HepG2 (cell line): ENCODE measurements around the gene LRRC17. TPM values are rescaled to one million over a fixed set of nuclear protein-coding genes. Genes with fewer than 3 reads are reported as not detected.

Experiments
- ETV5 ChIP-seq: IDR thresholded peaks from 2 replicates; pipeline ENCODE4 v1.6.1; 2018; ENCODE audit warnings: missing biosample characterization, missing genetic modification reagents, inconsistent platforms, borderline replicate concordance
- GFI1 ChIP-seq: sonication (generic); formaldehyde crosslinking; IDR thresholded peaks from 2 replicates; pipeline ENCODE4 v1.5.0; 2020; ENCODE audit warnings: missing genetic modification reagents, mild to moderate bottlenecking, borderline replicate concordance
- KLF12 ChIP-seq: sonication (generic); formaldehyde crosslinking; IDR thresholded peaks from 2 replicates; pipeline ENCODE4 v1.4.0; 2020; ENCODE audit warnings: missing genetic modification reagents, borderline replicate concordance
- MIER3 ChIP-seq: IDR thresholded peaks from 2 replicates; pipeline ENCODE4 v1.6.1; 2016; ENCODE audit warnings: missing compliant biosample characterization, borderline replicate concordance
- MTA3 ChIP-seq: sonication (generic); formaldehyde crosslinking; IDR thresholded peaks from 2 replicates; pipeline ENCODE4 v1.4.0; 2020; ENCODE audit warnings: missing genetic modification reagents
- ONECUT2 ChIP-seq: sonication (generic); formaldehyde crosslinking; IDR thresholded peaks from 2 replicates; pipeline ENCODE4 v1.4.0; 2020; ENCODE audit warnings: missing genetic modification reagents
- RBAK ChIP-seq: sonication (generic); formaldehyde crosslinking; IDR thresholded peaks from 2 replicates; pipeline ENCODE4 v1.5.1; 2020; ENCODE audit warnings: mild to moderate bottlenecking, missing genetic modification reagents
- SATB2 ChIP-seq: sonication (generic); formaldehyde crosslinking; IDR thresholded peaks from 2 replicates; pipeline ENCODE4 v1.5.0; 2020; ENCODE audit warnings: missing genetic modification reagents
- SOX6 ChIP-seq, 2 experiments: fragments of 450-650 bp in 1 of 2; sonication (generic) in 1 of 2; formaldehyde crosslinking in 1 of 2; IDR thresholded peaks; 2 replicates each; pipeline versions ENCODE4 v1.4.0 to v1.6.1; 2017 to 2020; ENCODE audit warnings: antibody characterized with exemption in 1 of 2, mild to moderate bottlenecking in 1 of 2, missing genetic modification reagents in 1 of 2
- SSRP1 ChIP-seq: IDR thresholded peaks from 2 replicates; pipeline ENCODE4 v1.6.1; 2016; ENCODE audit warnings: control low read depth
- ZNF121 ChIP-seq: sonication (generic); formaldehyde crosslinking; IDR thresholded peaks from 2 replicates; pipeline ENCODE4 v1.5.0; 2020; ENCODE audit warnings: mild to moderate bottlenecking, missing genetic modification reagents
- ZNF235 ChIP-seq: sonication (generic); formaldehyde crosslinking; IDR thresholded peaks from 2 replicates; pipeline ENCODE4 v1.8.1; 2023; ENCODE audit warnings: mild to moderate bottlenecking, missing genetic modification reagents, borderline replicate concordance
- ZNF30 ChIP-seq: sonication (generic); formaldehyde crosslinking; IDR thresholded peaks from 2 replicates; pipeline ENCODE4 v1.5.0; 2020; ENCODE audit warnings: mild to moderate bottlenecking, missing genetic modification reagents
- ZNF496 ChIP-seq: sonication (generic); formaldehyde crosslinking; IDR thresholded peaks from 2 replicates; pipeline ENCODE4 v1.8.1; 2023; ENCODE audit warnings: mild to moderate bottlenecking, moderate library complexity, missing genetic modification reagents; ENCODE audit not compliant: insufficient replicate concordance
- ZNF570 ChIP-seq: sonication (generic); formaldehyde crosslinking; IDR thresholded peaks from 2 replicates; pipeline ENCODE4 v1.4.0; 2020; ENCODE audit warnings: mild to moderate bottlenecking, missing genetic modification reagents, borderline replicate concordance
- ZNF615 ChIP-seq: sonication (generic); formaldehyde crosslinking; IDR thresholded peaks from 2 replicates; pipeline ENCODE4 v1.5.0; 2020; ENCODE audit warnings: mild to moderate bottlenecking, missing genetic modification reagents, borderline replicate concordance
- ZNF652 ChIP-seq: IDR thresholded peaks from 2 replicates; pipeline ENCODE4 v1.6.1; 2016; ENCODE audit warnings: low read depth, borderline replicate concordance
- ZNF788 ChIP-seq: sonication (generic); formaldehyde crosslinking; IDR thresholded peaks from 2 replicates; pipeline ENCODE4 v1.5.0; 2020; ENCODE audit warnings: mild to moderate bottlenecking, missing genetic modification reagents, borderline replicate concordance
- ZNF879 ChIP-seq: sonication (generic); formaldehyde crosslinking; IDR thresholded peaks from 2 replicates; pipeline ENCODE4 v1.8.1; 2023; ENCODE audit warnings: missing genetic modification reagents
- polyA plus RNA-seq, 8 experiments: library from polyadenylated mRNA; depleted of rRNA in 3 of 8; stranded (reverse) in 7 of 8; unstranded in 1 of 8; fragments of >200 nt; fragmentation: Illumina TruSeq in 4 of 8; extraction: Trizol in 4 of 8; gene quantifications; 2 replicates each; pipeline versions ENCODE4 v1.2.1 to v1.2.3, GENCODE V29; 2011 to 2016; ENCODE audit warnings: low read depth in 4 of 8, missing spikeins in 1 of 8, mixed read lengths in 1 of 8; ENCODE audit not compliant: insufficient read depth in 1 of 8
- total RNA-seq, 5 experiments: library from RNA; depleted of rRNA; stranded (reverse); fragments of >200 nt; fragmentation: Illumina TruSeq; extraction: Trizol; gene quantifications; 2 replicates each; pipeline ENCODE4 v1.2.3, GENCODE V29; 2016; ENCODE audit warnings: low read depth in 1 of 5
- TF ChIP-seq, protein P1 (sequence below): sonication (generic); formaldehyde crosslinking; IDR thresholded peaks from 2 replicates; pipeline ENCODE4 v1.9.0; 2021; ENCODE audit warnings: mild to moderate bottlenecking, missing genetic modification reagents
- TF ChIP-seq, protein P2 (sequence below): sonication (generic); formaldehyde crosslinking; IDR thresholded peaks from 2 replicates; pipeline ENCODE4 v1.8.1; 2023; ENCODE audit warnings: mild to moderate bottlenecking, missing genetic modification reagents
- TF ChIP-seq, protein P3 (sequence below): sonication (generic); formaldehyde crosslinking; IDR thresholded peaks from 2 replicates; pipeline ENCODE4 v1.4.0; 2020; ENCODE audit warnings: missing genetic modification reagents, borderline replicate concordance

LRRC17 gene
- total and polyA plus RNA-seq, 2 of the 13 experiments (the other 11 are each of a cell fraction or from before 2014, with no cell fraction given), result 0.20 to 0.66 TPM

DNA sequence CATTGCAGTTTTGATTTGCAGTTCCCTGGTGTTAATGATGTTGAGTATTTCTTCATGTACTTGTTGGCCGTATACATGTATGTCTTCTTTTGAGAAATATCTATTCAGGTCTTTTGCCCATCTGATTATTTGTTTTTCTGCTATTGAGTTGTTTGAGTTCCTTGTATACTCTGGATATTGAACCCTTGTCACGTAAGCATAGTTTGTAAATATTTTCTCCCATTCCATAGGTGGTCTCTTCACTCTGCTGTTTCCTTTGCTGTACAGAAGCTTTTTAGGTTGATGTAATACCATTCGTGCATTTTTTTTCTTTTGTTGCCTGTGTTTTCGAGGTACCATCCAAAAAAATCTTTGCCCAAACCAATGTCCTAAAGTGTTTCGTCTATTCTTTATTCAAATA is 43.6 kb upstream of the LRRC17 start (continued):
- TF ChIP-seq, protein P1, sequence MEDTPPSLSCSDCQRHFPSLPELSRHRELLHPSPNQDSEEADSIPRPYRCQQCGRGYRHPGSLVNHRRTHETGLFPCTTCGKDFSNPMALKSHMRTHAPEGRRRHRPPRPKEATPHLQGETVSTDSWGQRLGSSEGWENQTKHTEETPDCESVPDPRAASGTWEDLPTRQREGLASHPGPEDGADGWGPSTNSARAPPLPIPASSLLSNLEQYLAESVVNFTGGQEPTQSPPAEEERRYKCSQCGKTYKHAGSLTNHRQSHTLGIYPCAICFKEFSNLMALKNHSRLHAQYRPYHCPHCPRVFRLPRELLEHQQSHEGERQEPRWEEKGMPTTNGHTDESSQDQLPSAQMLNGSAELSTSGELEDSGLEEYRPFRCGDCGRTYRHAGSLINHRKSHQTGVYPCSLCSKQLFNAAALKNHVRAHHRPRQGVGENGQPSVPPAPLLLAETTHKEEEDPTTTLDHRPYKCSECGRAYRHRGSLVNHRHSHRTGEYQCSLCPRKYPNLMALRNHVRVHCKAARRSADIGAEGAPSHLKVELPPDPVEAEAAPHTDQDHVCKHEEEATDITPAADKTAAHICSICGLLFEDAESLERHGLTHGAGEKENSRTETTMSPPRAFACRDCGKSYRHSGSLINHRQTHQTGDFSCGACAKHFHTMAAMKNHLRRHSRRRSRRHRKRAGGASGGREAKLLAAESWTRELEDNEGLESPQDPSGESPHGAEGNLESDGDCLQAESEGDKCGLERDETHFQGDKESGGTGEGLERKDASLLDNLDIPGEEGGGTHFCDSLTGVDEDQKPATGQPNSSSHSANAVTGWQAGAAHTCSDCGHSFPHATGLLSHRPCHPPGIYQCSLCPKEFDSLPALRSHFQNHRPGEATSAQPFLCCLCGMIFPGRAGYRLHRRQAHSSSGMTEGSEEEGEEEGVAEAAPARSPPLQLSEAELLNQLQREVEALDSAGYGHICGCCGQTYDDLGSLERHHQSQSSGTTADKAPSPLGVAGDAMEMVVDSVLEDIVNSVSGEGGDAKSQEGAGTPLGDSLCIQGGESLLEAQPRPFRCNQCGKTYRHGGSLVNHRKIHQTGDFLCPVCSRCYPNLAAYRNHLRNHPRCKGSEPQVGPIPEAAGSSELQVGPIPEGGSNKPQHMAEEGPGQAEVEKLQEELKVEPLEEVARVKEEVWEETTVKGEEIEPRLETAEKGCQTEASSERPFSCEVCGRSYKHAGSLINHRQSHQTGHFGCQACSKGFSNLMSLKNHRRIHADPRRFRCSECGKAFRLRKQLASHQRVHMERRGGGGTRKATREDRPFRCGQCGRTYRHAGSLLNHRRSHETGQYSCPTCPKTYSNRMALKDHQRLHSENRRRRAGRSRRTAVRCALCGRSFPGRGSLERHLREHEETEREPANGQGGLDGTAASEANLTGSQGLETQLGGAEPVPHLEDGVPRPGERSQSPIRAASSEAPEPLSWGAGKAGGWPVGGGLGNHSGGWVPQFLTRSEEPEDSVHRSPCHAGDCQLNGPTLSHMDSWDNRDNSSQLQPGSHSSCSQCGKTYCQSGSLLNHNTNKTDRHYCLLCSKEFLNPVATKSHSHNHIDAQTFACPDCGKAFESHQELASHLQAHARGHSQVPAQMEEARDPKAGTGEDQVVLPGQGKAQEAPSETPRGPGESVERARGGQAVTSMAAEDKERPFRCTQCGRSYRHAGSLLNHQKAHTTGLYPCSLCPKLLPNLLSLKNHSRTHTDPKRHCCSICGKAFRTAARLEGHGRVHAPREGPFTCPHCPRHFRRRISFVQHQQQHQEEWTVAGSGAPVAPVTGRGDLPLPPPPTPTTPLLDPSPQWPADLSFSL, result no peak
- TF ChIP-seq MIER3 (CRISPR knock-in tag) (no peak), ZNF615 (no peak), ZNF121 (CRISPR knock-in tag) (no peak), SOX6 (IDR thresholded peaks at IDR 0.05) (no peak), SOX6 (CRISPR knock-in tag; IDR thresholded peaks at IDR 0.05) (peak; percentile 19; the same call in 1 of the 2 replicates), ONECUT2 (CRISPR knock-in tag) (no peak), ZNF570 (CRISPR knock-in tag) (no peak), ZNF496 (CRISPR knock-in tag) (no peak), KLF12 (no peak), SATB2 (CRISPR knock-in tag) (no peak), ZNF788 (CRISPR knock-in tag) (no peak), ZNF30 (no peak), RBAK (CRISPR knock-in tag) (no peak), ZNF652 (no peak), GFI1 (CRISPR knock-in tag) (no peak), MTA3 (no peak), SSRP1 (CRISPR knock-in tag) (no peak), ETV5 (CRISPR knock-in tag) (peak; percentile 37; the same call in 1 of the 2 replicates), ZNF235 (CRISPR knock-in tag) (no peak), ZNF879 (CRISPR knock-in tag) (no peak)
- TF ChIP-seq, protein P2, sequence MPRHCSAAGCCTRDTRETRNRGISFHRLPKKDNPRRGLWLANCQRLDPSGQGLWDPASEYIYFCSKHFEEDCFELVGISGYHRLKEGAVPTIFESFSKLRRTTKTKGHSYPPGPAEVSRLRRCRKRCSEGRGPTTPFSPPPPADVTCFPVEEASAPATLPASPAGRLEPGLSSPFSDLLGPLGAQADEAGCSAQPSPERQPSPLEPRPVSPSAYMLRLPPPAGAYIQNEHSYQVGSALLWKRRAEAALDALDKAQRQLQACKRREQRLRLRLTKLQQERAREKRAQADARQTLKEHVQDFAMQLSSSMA (CRISPR knock-in tag), result no peak
- TF ChIP-seq, protein P3, sequence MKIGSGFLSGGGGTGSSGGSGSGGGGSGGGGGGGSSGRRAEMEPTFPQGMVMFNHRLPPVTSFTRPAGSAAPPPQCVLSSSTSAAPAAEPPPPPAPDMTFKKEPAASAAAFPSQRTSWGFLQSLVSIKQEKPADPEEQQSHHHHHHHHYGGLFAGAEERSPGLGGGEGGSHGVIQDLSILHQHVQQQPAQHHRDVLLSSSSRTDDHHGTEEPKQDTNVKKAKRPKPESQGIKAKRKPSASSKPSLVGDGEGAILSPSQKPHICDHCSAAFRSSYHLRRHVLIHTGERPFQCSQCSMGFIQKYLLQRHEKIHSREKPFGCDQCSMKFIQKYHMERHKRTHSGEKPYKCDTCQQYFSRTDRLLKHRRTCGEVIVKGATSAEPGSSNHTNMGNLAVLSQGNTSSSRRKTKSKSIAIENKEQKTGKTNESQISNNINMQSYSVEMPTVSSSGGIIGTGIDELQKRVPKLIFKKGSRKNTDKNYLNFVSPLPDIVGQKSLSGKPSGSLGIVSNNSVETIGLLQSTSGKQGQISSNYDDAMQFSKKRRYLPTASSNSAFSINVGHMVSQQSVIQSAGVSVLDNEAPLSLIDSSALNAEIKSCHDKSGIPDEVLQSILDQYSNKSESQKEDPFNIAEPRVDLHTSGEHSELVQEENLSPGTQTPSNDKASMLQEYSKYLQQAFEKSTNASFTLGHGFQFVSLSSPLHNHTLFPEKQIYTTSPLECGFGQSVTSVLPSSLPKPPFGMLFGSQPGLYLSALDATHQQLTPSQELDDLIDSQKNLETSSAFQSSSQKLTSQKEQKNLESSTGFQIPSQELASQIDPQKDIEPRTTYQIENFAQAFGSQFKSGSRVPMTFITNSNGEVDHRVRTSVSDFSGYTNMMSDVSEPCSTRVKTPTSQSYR, result no peak
